Tibial nerve (tissue), 4 donors: ENCODE data around the gene MGMT. TPM values are rescaled to one million over a fixed set of nuclear protein-coding genes. Genes with fewer than 3 reads are reported as not detected.

Experiments used
- DNase-seq, 2 donors: peaks; one replicate each; pipeline ENCODE4 v3.0.0-alpha.2; 2019; ENCODE audit warnings: low spot score in 2 of 2
- H3K27ac ChIP-seq, 4 donors: fragments of 200-600 bp; sonication (generic) in 3 of 4; one replicate each; pipeline ENCODE4 v1.5.1; 2017 to 2019; ENCODE audit warnings: mild to moderate bottlenecking in 1 of 4
- H3K27me3 ChIP-seq, 2 donors: fragments of 200-600 bp; sonication (generic) in 1 of 2; one replicate each; pipeline versions ENCODE4 v1.5.1 to v1.6.0; 2017 to 2019
- H3K36me3 ChIP-seq, 3 donors: fragments of 200-600 bp; sonication (generic); one replicate each; pipeline ENCODE4 v1.5.1; 2018 to 2019
- H3K4me1 ChIP-seq, 4 donors: fragments of 200-600 bp; sonication (generic) in 3 of 4; one replicate each; pipeline ENCODE4 v1.5.1; 2017 to 2019
- H3K4me3 ChIP-seq, 4 donors: fragments of 200-600 bp; sonication (generic) in 3 of 4; one replicate each; pipeline ENCODE4 v1.5.1; 2017 to 2019; ENCODE audit warnings: mild to moderate bottlenecking in 1 of 4, moderate library complexity in 1 of 4
- H3K9me3 ChIP-seq, 4 donors: fragments of 200-600 bp; sonication (generic) in 3 of 4; one replicate each; pipeline ENCODE4 v1.5.1; 2017 to 2019
- CTCF ChIP-seq, 5 experiments: fragments of 200-600 bp in 3 of 5; fragments of 450-650 bp in 2 of 5; sonication (generic) in 3 of 5; IDR thresholded peaks; one replicate each; pipeline ENCODE4 v1.5.1; 2016 to 2019; ENCODE audit warnings: antibody characterized with exemption in 5 of 5, mild to moderate bottlenecking in 3 of 5, moderate library complexity in 2 of 5
- EP300 ChIP-seq, 2 donors: sonication (generic); formaldehyde crosslinking; IDR thresholded peaks; one replicate each; pipeline ENCODE4 v1.6.1; 2017; ENCODE audit warnings: antibody characterized with exemption in 2 of 2, mild to moderate bottlenecking in 1 of 2
- POLR2A ChIP-seq, 2 donors: fragments of 450-650 bp; IDR thresholded peaks; one replicate each; pipeline ENCODE4 v1.6.1; 2017; ENCODE audit warnings: antibody characterized with exemption in 2 of 2, mild to moderate bottlenecking in 2 of 2, moderate library complexity in 2 of 2
- WGBS, 2 donors: methylation state at CpG; one replicate each; pipeline ENCODE4 v1.1.5; 2018; 5-methylcytosine and 5-hydroxymethylcytosine counted together
- total RNA-seq, 4 donors: library from RNA; depleted of rRNA; stranded (reverse); fragments of >200 nt; gene quantifications; one replicate each; pipeline ENCODE4 v1.1.0, GENCODE V29; 2016

The MGMT gene
- total RNA-seq, 4 donors from 2014 or later: 26.1 to 39.1 (median 33.7) TPM

GRCh38 chr10:129793996-129794395 is 327.0 kb downstream of the MGMT start:
- TF ChIP-seq CTCF (IDR thresholded peaks at IDR 0.05) (no peak), EP300 (IDR thresholded peaks at IDR 0.05) (no peak), POLR2A (IDR thresholded peaks at IDR 0.05) (no peak)
- Histone ChIP-seq H3K27ac (no peak overlapping the region), H3K4me3 (no peak overlapping the region), H3K9me3 (peaks cover 0 to 49% (median 0%) of the 10 kb centered on the region in 4 donors), H3K4me1 (peaks cover 0 to 9% (median 0%) of the 10 kb centered on the region in 4 donors), H3K27me3 (no peaks in the 10 kb centered on the region), H3K36me3 (no peaks in the 10 kb centered on the region)
- WGBS, 2 donors: 94% methylated on average over 22 of the region's 22 CpGs
- no peak for DNase-seq

- no peak for DNase-seq
- 72 to 81% methylated on average over 6 to 8 of the region's 14 CpGs for WGBS, 2 donors
- no peaks in the 10 kb centered on the region for H3K27me3 ChIP-seq
- H3K27ac ChIP-seq: no peak overlapping the region
- H3K4me1 ChIP-seq: no peaks in the 10 kb centered on the region
- no peaks in the 10 kb centered on the region for H3K36me3 ChIP-seq
- H3K9me3 ChIP-seq: peaks cover 0 to 37% (median 0%) of the 10 kb centered on the region in 4 donors
- no peak overlapping the region for H3K4me3 ChIP-seq
- TF ChIP-seq CTCF (IDR thresholded peaks at IDR 0.05): no peak
- no peak for TF ChIP-seq EP300 (IDR thresholded peaks at IDR 0.05)
- TF ChIP-seq POLR2A (IDR thresholded peaks at IDR 0.05): no peak
These were observed 329.8 kb downstream of the MGMT start for GRCh38 chr10:129796710-129797420.

GRCh38 chr10:129799942-129800341 is 332.9 kb downstream of the MGMT start:
- TF ChIP-seq EP300 (IDR thresholded peaks at IDR 0.05) (no peak), POLR2A (IDR thresholded peaks at IDR 0.05) (no peak), CTCF (IDR thresholded peaks at IDR 0.05) (no peak)
- Histone ChIP-seq H3K9me3 (peaks cover 0 to 40% (median 3%) of the 10 kb centered on the region in 4 donors), H3K27ac (no peak overlapping the region), H3K4me1 (no peaks in the 10 kb centered on the region), H3K27me3 (no peaks in the 10 kb centered on the region), H3K4me3 (no peak overlapping the region), H3K36me3 (no peaks in the 10 kb centered on the region)
- DNase-seq: no peak
- 77% methylated on average over 3 of the region's 3 CpGs for WGBS, 2 donors

GRCh38 chr10:129800796-129801340 is 333.8 kb downstream of the MGMT start:
- 57 to 72% methylated on average over 6 to 12 of the region's 14 CpGs for WGBS, 2 donors
- TF ChIP-seq EP300 (IDR thresholded peaks at IDR 0.05): no peak
- no peak for TF ChIP-seq POLR2A (IDR thresholded peaks at IDR 0.05)
- no peak for TF ChIP-seq CTCF (IDR thresholded peaks at IDR 0.05)
- H3K4me3 ChIP-seq: no peak overlapping the region
- H3K27ac ChIP-seq: no peak overlapping the region
- H3K36me3 ChIP-seq: peaks cover 0 to 6% (median 0%) of the 10 kb centered on the region in 3 donors
- H3K4me1 ChIP-seq: no peaks in the 10 kb centered on the region
- peaks cover 0 to 50% (median 3%) of the 10 kb centered on the region in 4 donors for H3K9me3 ChIP-seq
- no peak for DNase-seq
- no peaks in the 10 kb centered on the region for H3K27me3 ChIP-seq

GRCh38 chr10:129807211-129807610 is 340.2 kb downstream of the MGMT start:
- no peaks in the 10 kb centered on the region for H3K27me3 ChIP-seq
- DNase-seq: no peak

More at GRCh38 chr10:129807211-129807610, 340.2 kb downstream of the MGMT start:
- TF ChIP-seq POLR2A (IDR thresholded peaks at IDR 0.05): no peak
- no peak for TF ChIP-seq EP300 (IDR thresholded peaks at IDR 0.05)
- Histone ChIP-seq H3K4me3 (no peak overlapping the region), H3K27ac (no peak overlapping the region), H3K4me1 (no peaks in the 10 kb centered on the region), H3K36me3 (peaks cover 0 to 8% (median 0%) of the 10 kb centered on the region in 3 donors), H3K9me3 (peaks cover 0 to 37% (median 3%) of the 10 kb centered on the region in 4 donors)
- 61 to 81% methylated on average over 4 to 7 of the region's 7 CpGs for WGBS, 2 donors
